Tibial nerve (tissue), 4 donors: ENCODE measurements around the gene CRACR2A. TPM values are rescaled to one million over a fixed set of nuclear protein-coding genes. Genes with fewer than 3 reads are reported as not detected.

Source experiments
- DNase-seq, 2 donors: peaks; one replicate each; pipeline ENCODE4 v3.0.0-alpha.2; 2019; ENCODE audit warnings: low spot score in 2 of 2
- H3K27ac ChIP-seq, 4 donors: fragments of 200-600 bp; sonication (generic) in 3 of 4; one replicate each; pipeline ENCODE4 v1.5.1; 2017 to 2019; ENCODE audit warnings: mild to moderate bottlenecking in 1 of 4
- H3K27me3 ChIP-seq, 2 donors: fragments of 200-600 bp; sonication (generic) in 1 of 2; one replicate each; pipeline versions ENCODE4 v1.5.1 to v1.6.0; 2017 to 2019
- H3K36me3 ChIP-seq, 3 donors: fragments of 200-600 bp; sonication (generic); one replicate each; pipeline ENCODE4 v1.5.1; 2018 to 2019
- H3K4me1 ChIP-seq, 4 donors: fragments of 200-600 bp; sonication (generic) in 3 of 4; one replicate each; pipeline ENCODE4 v1.5.1; 2017 to 2019
- H3K4me3 ChIP-seq, 4 donors: fragments of 200-600 bp; sonication (generic) in 3 of 4; one replicate each; pipeline ENCODE4 v1.5.1; 2017 to 2019; ENCODE audit warnings: mild to moderate bottlenecking in 1 of 4, moderate library complexity in 1 of 4
- H3K9me3 ChIP-seq, 4 donors: fragments of 200-600 bp; sonication (generic) in 3 of 4; one replicate each; pipeline ENCODE4 v1.5.1; 2017 to 2019
- EP300 ChIP-seq, 2 donors: sonication (generic); formaldehyde crosslinking; IDR thresholded peaks; one replicate each; pipeline ENCODE4 v1.6.1; 2017; ENCODE audit warnings: antibody characterized with exemption in 2 of 2, mild to moderate bottlenecking in 1 of 2
- POLR2A ChIP-seq, 2 donors: fragments of 450-650 bp; IDR thresholded peaks; one replicate each; pipeline ENCODE4 v1.6.1; 2017; ENCODE audit warnings: antibody characterized with exemption in 2 of 2, mild to moderate bottlenecking in 2 of 2, moderate library complexity in 2 of 2
- WGBS, 2 donors: methylation state at CpG; one replicate each; pipeline ENCODE4 v1.1.5; 2018; 5-methylcytosine and 5-hydroxymethylcytosine counted together
- total RNA-seq, 4 donors: library from RNA; depleted of rRNA; stranded (reverse); fragments of >200 nt; gene quantifications; one replicate each; pipeline ENCODE4 v1.1.0, GENCODE V29; 2016
- TF ChIP-seq, protein P1 (sequence below), 5 experiments: fragments of 200-600 bp in 3 of 5; fragments of 450-650 bp in 2 of 5; sonication (generic) in 3 of 5; IDR thresholded peaks; one replicate each; pipeline ENCODE4 v1.5.1; 2016 to 2019; ENCODE audit warnings: antibody characterized with exemption in 5 of 5, mild to moderate bottlenecking in 3 of 5, moderate library complexity in 2 of 5

Gene CRACR2A
- total RNA-seq, 4 donors from 2014 or later: 2.6 to 6.3 (median 4.2) TPM

GRCh38 chr12:3761116-3761735 is 8.3 kb upstream of the CRACR2A start:
- H3K36me3 ChIP-seq: no peaks in the 10 kb centered on the region
- WGBS, 2 donors: 35 to 47% methylated on average over 6 to 7 of the region's 7 CpGs
- no peaks in the 10 kb centered on the region for H3K27me3 ChIP-seq
- peaks cover 0 to 9% (median 0%) of the 10 kb centered on the region in 4 donors for H3K4me1 ChIP-seq
- no peak overlapping the region for H3K4me3 ChIP-seq
- no peak for DNase-seq
- TF ChIP-seq POLR2A (IDR thresholded peaks at IDR 0.05) (no peak), EP300 (IDR thresholded peaks at IDR 0.05) (no peak)
- TF ChIP-seq, protein P1, sequence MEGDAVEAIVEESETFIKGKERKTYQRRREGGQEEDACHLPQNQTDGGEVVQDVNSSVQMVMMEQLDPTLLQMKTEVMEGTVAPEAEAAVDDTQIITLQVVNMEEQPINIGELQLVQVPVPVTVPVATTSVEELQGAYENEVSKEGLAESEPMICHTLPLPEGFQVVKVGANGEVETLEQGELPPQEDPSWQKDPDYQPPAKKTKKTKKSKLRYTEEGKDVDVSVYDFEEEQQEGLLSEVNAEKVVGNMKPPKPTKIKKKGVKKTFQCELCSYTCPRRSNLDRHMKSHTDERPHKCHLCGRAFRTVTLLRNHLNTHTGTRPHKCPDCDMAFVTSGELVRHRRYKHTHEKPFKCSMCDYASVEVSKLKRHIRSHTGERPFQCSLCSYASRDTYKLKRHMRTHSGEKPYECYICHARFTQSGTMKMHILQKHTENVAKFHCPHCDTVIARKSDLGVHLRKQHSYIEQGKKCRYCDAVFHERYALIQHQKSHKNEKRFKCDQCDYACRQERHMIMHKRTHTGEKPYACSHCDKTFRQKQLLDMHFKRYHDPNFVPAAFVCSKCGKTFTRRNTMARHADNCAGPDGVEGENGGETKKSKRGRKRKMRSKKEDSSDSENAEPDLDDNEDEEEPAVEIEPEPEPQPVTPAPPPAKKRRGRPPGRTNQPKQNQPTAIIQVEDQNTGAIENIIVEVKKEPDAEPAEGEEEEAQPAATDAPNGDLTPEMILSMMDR (IDR thresholded peaks at IDR 0.05): no peak
- H3K9me3 ChIP-seq: no peaks in the 10 kb centered on the region
- no peak overlapping the region for H3K27ac ChIP-seq

DNA sequence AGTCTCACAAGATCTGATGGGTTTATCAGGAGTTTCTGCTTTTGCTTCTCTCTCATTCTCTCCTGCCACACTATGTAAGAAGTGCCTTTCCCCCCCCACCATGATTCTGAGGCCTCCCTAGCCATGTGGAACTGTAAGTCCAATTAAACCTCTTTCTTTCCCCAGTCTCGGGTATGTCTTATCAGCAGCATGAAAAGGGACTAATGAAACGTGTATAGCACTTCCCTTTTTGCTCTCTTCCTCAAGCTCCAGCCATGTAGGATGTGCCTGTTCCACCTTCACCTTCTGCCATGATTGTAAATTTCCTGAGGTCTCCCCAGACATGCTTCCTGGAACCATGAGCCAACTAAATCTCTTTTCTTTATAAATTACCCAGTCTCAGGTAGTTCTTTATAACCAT is 7.0 kb upstream of the CRACR2A start:
- 64 to 77% methylated on average over 2 of the region's 2 CpGs for WGBS, 2 donors
- no peaks in the 10 kb centered on the region for H3K27me3 ChIP-seq
- peaks cover 0 to 9% (median 0%) of the 10 kb centered on the region in 4 donors for H3K4me1 ChIP-seq
- H3K27ac ChIP-seq: no peak overlapping the region
- no peaks in the 10 kb centered on the region for H3K9me3 ChIP-seq
- no peaks in the 10 kb centered on the region for H3K36me3 ChIP-seq
- TF ChIP-seq, protein P1 (IDR thresholded peaks at IDR 0.05): no peak
- no peak for TF ChIP-seq EP300 (IDR thresholded peaks at IDR 0.05)
- no peak for TF ChIP-seq POLR2A (IDR thresholded peaks at IDR 0.05)
- DNase-seq: no peak
- no peak overlapping the region for H3K4me3 ChIP-seq

DNA sequence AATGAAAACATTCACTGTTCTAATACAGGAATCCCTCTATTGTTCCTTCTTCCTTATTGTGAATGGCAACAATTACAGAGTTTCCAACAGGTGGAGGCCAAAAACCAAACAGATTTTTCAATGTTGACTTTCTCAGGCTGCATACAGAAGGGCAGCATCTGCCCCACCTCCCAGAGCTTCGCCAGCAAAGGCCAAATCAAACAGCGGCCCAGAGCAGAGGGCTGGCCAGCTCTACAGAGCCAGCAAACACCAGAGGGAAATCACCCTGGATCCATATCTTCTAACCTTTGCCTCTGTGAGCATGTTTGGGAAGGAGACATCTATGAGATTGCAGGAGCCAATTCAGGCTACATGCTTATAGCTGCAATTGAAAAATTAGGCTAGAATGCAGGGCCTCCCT is 4.4 kb upstream of the CRACR2A start:
- Histone ChIP-seq H3K9me3 (no peaks in the 10 kb centered on the region), H3K4me1 (peaks cover 0 to 27% (median 2%) of the 10 kb centered on the region in 4 donors), H3K27me3 (peaks cover 0 to 14% of the 10 kb centered on the region in 2 donors), H3K36me3 (no peaks in the 10 kb centered on the region), H3K27ac (no peak overlapping the region), H3K4me3 (no peak overlapping the region)
- no peak for DNase-seq
- TF ChIP-seq, protein P1 (IDR thresholded peaks at IDR 0.05): no peak
- TF ChIP-seq EP300 (IDR thresholded peaks at IDR 0.05) (no peak), POLR2A (IDR thresholded peaks at IDR 0.05) (no peak)
- WGBS, 2 donors: 33 to 71% methylated on average over 2 of the region's 2 CpGs

DNA sequence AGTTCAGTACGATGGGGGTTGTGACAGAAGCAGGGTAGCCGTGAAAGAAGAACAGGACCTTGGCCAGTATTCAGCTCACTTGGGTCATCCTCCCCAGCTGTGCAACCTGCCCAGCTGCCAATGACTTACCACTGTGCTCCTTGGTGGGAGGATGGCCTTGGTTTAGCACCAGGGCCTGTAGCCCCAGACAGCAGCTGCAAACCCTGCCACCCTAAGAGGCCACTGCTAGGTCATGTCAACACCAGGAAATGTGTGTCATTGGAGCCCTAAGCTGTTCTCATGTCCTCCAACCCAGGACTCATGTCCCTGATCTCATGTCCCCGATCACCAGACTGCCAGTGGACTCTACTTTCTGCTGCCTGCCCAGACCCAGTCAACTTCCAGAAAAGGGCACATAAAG is 3.0 kb upstream of the CRACR2A start:
- H3K4me3 ChIP-seq: no peak overlapping the region
- TF ChIP-seq EP300 (IDR thresholded peaks at IDR 0.05): no peak
- no peak for TF ChIP-seq POLR2A (IDR thresholded peaks at IDR 0.05)
- TF ChIP-seq, protein P1 (IDR thresholded peaks at IDR 0.05): no peak
- peaks cover 0 to 32% (median 2%) of the 10 kb centered on the region in 4 donors for H3K4me1 ChIP-seq
- WGBS, 2 donors: 86 to 93% methylated on average over 3 of the region's 3 CpGs
- H3K27ac ChIP-seq: no peak overlapping the region
- H3K27me3 ChIP-seq: peaks cover 0 to 16% of the 10 kb centered on the region in 2 donors
- no peak for DNase-seq
- H3K9me3 ChIP-seq: no peaks in the 10 kb centered on the region
- no peaks in the 10 kb centered on the region for H3K36me3 ChIP-seq

DNA sequence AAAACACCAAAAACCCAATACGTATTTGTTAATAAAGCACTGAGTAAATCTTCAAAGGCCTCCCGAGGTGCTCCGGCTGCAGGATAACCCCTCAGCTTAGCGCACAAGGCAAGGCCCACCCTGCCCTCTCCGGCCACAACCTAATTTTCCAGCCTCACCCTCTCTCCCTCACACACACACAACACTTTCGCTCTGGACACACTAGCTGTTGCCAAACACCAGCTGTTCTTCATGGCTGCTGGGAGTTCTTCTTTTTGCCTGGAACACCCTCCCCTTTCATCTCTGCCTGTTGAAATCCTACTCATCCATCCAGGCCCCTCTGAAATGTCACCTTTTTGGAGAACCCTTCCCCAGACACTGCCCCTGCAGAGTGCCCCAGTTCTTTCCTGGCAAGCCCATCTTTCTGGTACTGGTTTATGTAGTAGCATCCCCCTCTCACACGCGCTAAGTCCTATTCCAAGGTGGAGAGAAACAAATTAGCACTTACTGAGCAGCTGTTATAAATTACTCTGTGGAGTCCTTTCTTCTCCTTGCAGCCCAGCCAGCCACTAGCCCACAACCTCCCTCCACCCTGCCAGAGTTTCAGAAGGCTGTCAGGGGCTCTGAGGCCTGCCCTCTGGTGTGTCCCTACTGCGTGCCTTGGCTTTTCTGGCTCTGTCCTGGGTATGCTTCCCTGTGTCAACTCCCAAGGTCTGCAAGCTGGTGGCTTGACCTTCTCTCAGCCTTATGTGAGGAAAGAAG is 805 bp upstream of the CRACR2A start:
- peak overlapping the region in 3 of 4 donors; percentile 82 to 87 (median 84) for H3K27ac ChIP-seq
- peaks cover 0 to 32% (median 2%) of the 10 kb centered on the region in 4 donors for H3K4me1 ChIP-seq
- DNase-seq: peak in 1 of 2 donors; percentile 45
- no peaks in the 10 kb centered on the region for H3K9me3 ChIP-seq
- peak overlapping the region in 3 of 4 donors; percentile 30 to 68 (median 64) for H3K4me3 ChIP-seq
- 45 to 57% methylated on average over 9 of the region's 9 CpGs for WGBS, 2 donors
- H3K36me3 ChIP-seq: no peaks in the 10 kb centered on the region
- TF ChIP-seq EP300 (IDR thresholded peaks at IDR 0.05): peak in 1 of 2 donors; percentile 17
- TF ChIP-seq, protein P1 (IDR thresholded peaks at IDR 0.05): no peak
- peaks cover 0 to 16% of the 10 kb centered on the region in 2 donors for H3K27me3 ChIP-seq
